Mesothelial cell of epicardium (in vitro differentiated cells): ENCODE measurements around the gene LRMDA. TPM values are rescaled to one million over a fixed set of nuclear protein-coding genes. Genes with fewer than 3 reads are reported as not detected.
A peak's percentile ranks its signal among the peaks of the same experiment; 100 is the strongest.

Experiments
- DNase-seq, 2 experiments: peaks; one replicate each; pipeline ENCODE4 v3.0.0; 2021; ENCODE audit warnings: low spot score in 2 of 2; ENCODE audit not compliant: unreplicated experiment in 2 of 2
- H3K27ac Mint-ChIP-seq: 2 replicates; pipeline ENCODE4 v1.8.0; 2021; ENCODE audit warnings: mixed read lengths
- H3K27me3 Mint-ChIP-seq: 2 replicates; pipeline ENCODE4 v1.8.0; 2021; ENCODE audit warnings: low read depth, mixed read lengths
- H3K36me3 Mint-ChIP-seq: 2 replicates; pipeline ENCODE4 v1.8.0; 2021; ENCODE audit warnings: mixed read lengths
- H3K4me1 Mint-ChIP-seq: 2 replicates; pipeline ENCODE4 v1.8.0; 2021; ENCODE audit warnings: mixed read lengths
- H3K4me3 Mint-ChIP-seq: 2 replicates; pipeline ENCODE4 v1.8.0; 2021; ENCODE audit warnings: mild to moderate bottlenecking, moderate library complexity, mixed read lengths
- H3K9me3 Mint-ChIP-seq: 2 replicates; pipeline ENCODE4 v1.8.0; 2021; ENCODE audit warnings: mixed read lengths
- total RNA-seq: library from RNA; stranded (reverse); gene quantifications from 3 replicates; pipeline ENCODE4 v1.2.1, GENCODE V29; 2021
- TF ChIP-seq, protein P1 (sequence below): fragments of 200-600 bp; sonication (generic); IDR thresholded peaks from one replicate; pipeline ENCODE4 v1.5.0; 2021; ENCODE audit warnings: antibody characterized with exemption; ENCODE audit not compliant: unreplicated experiment

Gene LRMDA
- total RNA-seq, 1 donor from 2014 or later, result 2.0 TPM

DNA sequence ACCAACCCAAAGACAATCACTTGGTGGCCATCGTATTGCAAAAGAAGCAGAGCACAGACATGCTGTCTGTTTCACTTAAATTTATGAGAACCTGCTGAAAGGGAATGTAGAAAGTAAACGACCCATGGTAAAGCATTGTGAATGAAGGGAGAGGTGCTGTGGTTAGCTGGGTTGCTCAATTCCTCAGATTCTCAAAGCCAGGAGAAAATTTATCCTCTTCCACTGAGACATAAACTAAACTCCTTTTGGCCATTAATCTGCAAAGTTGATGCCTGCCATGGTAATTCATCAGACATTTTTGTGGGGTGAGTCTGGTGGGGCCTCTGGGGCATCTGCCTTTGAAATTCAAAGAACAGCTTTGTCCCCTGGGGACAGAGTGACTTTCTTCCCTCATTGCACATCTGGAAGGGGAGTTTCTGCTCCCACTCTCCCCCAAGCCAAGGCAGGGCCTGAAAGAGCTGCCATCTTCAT lies 951.0 kb downstream of the LRMDA start:
- H3K36me3 Mint-ChIP-seq, result no peaks in the 10 kb centered on the region
- peaks cover 13% of the 10 kb centered on the region for H3K4me1 Mint-ChIP-seq
- H3K9me3 Mint-ChIP-seq, result peaks cover 20% of the 10 kb centered on the region
- no peak overlapping the region for H3K4me3 Mint-ChIP-seq
- H3K27me3 Mint-ChIP-seq, result no peaks in the 10 kb centered on the region
- DNase-seq, result no peak
- H3K27ac Mint-ChIP-seq, result peak overlapping the region; percentile 86
- TF ChIP-seq, protein P1, sequence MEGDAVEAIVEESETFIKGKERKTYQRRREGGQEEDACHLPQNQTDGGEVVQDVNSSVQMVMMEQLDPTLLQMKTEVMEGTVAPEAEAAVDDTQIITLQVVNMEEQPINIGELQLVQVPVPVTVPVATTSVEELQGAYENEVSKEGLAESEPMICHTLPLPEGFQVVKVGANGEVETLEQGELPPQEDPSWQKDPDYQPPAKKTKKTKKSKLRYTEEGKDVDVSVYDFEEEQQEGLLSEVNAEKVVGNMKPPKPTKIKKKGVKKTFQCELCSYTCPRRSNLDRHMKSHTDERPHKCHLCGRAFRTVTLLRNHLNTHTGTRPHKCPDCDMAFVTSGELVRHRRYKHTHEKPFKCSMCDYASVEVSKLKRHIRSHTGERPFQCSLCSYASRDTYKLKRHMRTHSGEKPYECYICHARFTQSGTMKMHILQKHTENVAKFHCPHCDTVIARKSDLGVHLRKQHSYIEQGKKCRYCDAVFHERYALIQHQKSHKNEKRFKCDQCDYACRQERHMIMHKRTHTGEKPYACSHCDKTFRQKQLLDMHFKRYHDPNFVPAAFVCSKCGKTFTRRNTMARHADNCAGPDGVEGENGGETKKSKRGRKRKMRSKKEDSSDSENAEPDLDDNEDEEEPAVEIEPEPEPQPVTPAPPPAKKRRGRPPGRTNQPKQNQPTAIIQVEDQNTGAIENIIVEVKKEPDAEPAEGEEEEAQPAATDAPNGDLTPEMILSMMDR, result no peak

DNA sequence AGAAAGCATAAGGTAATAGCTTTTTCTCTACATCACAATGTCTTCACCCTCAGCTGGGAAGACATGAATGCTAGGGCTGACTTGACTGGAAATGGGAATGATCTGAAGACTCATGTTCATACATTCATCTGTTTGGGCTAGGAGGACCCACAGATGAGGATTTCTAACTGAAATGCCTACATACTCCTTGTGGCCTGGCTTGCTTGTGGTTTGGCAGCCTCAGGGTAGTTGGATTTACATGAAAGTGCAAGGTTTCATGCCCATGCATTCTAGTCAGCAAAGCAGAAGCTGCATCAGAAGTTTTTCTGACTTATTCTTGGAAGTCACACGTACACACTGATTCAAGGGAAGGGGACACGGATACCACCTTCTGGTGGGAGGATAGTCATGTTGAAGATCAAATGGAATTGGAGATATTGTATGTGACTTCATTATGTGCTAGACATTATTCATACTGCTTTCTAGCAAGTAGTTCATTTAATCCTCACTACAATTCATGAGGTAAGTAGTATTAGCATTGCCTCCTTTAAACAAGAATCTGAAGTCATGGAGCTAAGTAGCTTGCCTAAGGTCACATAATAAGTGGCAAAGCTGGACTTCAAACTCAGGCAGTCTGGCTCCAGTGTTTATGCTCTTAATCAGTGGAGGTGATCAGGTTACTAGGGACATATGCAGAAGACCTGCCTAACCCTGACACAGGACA lies 957.0 kb downstream of the LRMDA start:
- DNase-seq, result no peak
- Mint-ChIP-seq H3K4me1 (no peaks in the 10 kb centered on the region), H3K27ac (no peak overlapping the region), H3K9me3 (peaks cover 17% of the 10 kb centered on the region), H3K4me3 (no peak overlapping the region), H3K36me3 (no peaks in the 10 kb centered on the region), H3K27me3 (no peaks in the 10 kb centered on the region)
- TF ChIP-seq, protein P1, result no peak

DNA sequence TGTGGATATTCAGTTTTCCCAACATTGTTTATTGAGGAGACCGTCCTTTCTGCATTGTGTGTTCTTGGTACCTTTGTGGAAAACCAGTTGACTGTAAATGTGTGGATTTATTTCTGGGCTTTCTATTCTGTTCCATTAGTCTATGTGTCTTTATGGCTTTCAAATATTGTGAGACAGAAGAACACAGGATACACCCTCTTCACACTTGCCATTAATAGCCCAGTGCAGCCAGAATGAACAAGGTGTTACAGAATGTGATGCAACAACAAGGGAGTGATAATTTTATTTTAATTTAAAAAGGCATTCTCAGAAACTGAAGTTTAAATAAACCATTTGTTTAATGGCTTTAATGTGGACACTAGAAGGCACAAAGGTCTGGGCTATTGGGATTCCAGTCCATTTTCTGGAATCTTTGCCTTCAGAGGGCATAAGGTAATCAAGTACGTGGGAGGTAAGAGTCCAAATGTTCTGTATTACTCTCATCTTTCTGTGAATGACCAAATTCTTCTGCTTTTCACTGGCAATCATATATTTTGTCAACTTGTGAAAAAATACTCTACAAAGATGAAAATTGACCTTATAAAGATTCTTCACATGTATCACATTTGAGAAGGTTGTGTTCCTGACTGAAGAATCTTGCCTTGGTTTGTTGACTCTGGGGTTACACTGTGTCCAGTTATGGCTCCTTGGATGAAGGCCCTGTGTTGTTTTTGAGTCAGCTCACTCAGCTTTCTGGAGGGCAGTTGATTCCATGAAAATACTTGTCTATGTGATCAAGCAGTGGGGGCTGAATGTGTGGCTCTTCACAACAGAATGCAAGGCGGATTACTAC lies 962.7 kb downstream of the LRMDA start:
- H3K27ac Mint-ChIP-seq, result no peak overlapping the region
- no peak overlapping the region for H3K4me3 Mint-ChIP-seq
- TF ChIP-seq, protein P1, result no peak
- H3K36me3 Mint-ChIP-seq, result no peaks in the 10 kb centered on the region
- H3K27me3 Mint-ChIP-seq, result no peaks in the 10 kb centered on the region
- no peak for DNase-seq
- H3K4me1 Mint-ChIP-seq, result peaks cover 25% of the 10 kb centered on the region
- peaks cover 5% of the 10 kb centered on the region for H3K9me3 Mint-ChIP-seq

DNA sequence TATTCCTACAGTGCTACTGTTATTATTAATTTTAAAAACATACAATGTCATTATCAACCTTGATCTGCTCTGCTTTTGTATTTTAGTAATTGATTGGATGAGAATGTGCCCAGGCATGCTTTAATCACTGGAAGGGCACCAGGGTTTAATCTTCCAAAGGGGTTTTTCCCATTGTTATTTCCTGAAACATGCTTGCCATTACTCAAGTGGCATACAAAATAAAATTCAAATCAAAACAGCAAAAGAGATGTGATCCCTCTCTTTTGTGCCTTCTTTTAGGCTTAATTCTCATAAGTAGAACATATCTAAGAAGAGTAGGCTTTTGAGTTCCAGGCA lies 963.3 kb downstream of the LRMDA start:
- Mint-ChIP-seq H3K9me3 (peaks cover 1% of the 10 kb centered on the region), H3K4me1 (peaks cover 25% of the 10 kb centered on the region), H3K27ac (no peak overlapping the region), H3K4me3 (no peak overlapping the region), H3K27me3 (no peaks in the 10 kb centered on the region), H3K36me3 (no peaks in the 10 kb centered on the region)
- TF ChIP-seq, protein P1, result no peak
- no peak for DNase-seq

DNA sequence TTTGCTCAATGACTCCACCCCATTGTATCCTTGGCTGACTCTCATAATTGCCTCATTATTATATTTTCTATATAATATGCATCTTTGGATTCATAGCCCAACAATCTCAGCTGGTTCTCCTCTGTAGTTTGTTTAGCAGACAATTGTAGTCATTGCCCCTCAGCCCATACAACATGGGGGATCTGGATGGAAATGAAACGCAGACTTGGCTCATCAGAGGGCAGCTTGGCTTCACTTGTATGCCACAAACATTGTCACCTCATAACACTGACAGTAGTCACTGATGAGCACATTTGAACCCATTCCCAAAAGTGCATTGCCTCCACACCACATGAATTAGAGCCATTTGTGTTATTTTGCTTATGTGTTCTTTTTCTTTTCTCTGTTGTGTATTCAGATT lies 963.8 kb downstream of the LRMDA start:
- Mint-ChIP-seq H3K4me3 (no peak overlapping the region), H3K4me1 (peaks cover 25% of the 10 kb centered on the region), H3K27me3 (no peaks in the 10 kb centered on the region), H3K27ac (no peak overlapping the region), H3K9me3 (no peaks in the 10 kb centered on the region), H3K36me3 (no peaks in the 10 kb centered on the region)
- TF ChIP-seq, protein P1, result no peak
- DNase-seq, result no peak
